Measurements from ENCODE around the gene RPL9.
"Not testable (repeated sequence)": the region's sequence is repeated elsewhere in the genome, so short reads cannot be mapped to it uniquely, and the experiment has no call there.

Gene RPL9

DNA sequence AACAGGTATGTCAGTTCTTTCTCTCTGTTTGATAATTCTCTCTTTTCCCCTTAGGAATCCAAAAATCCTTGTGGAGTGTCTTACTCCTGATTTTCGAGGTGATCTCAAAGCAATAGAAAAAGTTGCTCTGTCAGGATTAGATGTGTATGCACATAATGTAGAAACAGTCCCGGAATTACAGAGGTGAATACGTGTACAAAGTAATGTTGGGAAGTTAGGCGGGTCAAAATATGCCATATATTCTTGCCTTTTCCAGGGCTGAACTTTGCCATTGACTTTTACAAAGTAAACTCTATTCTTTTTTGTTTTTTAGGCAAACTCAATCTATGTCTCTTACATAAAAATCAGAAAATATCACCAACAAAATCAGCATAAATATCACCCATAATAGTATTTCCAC, 8.7 kb upstream of the RPL9 start:
- DNase-seq (ENCODE audit: low read depth in 2 of 2, low spot score in 1 of 2): no peak

DNA sequence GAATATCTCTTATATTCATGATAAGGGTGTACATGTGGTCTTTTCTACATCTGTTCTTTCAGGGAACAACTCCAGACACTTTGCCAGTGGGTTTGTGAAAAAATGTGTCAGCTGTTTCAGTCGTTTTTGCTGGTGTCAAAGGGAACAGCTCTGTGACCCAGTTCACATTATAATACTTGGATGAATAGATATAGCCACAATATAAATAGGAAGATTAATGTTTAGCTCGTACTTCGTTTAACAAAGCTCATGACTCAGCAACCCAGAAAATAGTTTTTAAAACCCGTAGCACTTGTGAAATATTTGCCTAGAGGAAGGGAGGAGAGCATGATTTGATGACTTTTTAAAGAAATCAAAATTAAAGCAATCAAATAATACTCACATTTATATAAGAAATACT, 8.0 kb upstream of the RPL9 start:
- no peak for DNase-seq (ENCODE audit: low read depth in 2 of 2, low spot score in 1 of 2)

DNA sequence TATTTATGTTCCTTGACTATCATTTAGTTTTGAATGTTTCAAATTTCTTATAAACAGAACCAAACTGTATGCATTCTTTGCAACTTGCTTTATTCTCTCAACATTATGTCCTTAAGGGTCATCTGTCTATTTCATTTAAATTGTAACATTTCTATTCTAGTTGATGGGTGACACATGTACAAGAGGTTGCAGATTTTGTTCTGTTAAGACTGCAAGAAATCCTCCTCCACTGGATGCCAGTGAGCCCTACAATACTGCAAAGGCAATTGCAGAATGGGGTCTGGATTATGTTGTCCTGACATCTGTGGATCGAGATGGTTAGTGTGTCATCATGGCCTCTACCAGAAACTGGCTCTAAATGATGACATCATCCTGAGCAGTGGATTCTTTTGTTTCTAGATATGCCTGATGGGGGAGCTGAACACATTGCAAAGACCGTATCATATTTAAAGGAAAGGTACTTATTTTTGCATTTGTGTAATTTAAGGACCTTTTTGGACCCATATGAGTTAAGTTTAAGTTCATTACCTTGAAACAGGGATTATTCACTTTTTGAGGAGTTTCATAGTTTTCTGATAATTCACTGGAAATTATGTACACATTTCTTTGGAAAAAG, 6.3 kb upstream of the RPL9 start:
- DNase-seq (ENCODE audit: low read depth in 2 of 2, low spot score in 1 of 2): no peak

DNA sequence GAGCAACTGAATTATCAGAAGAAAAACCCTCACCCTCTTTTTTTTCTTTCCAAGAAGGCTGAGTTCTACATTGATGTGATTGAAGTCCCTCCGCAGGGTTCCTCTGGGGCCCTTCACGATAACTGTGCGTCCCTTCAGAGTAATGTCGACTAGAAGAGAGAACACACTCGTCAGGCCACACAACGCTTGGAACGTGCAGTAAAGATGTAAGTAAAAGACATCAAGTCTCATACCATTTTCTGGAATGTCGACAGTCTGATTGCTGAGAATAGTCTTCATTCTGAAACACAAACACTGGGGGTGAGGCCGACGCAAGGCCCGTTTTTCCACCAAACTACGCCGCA, 589 bp downstream of the RPL9 start:
- not testable (repeated sequence) for DNase-seq (ENCODE audit: low read depth in 2 of 2, low spot score in 1 of 2)

DNA sequence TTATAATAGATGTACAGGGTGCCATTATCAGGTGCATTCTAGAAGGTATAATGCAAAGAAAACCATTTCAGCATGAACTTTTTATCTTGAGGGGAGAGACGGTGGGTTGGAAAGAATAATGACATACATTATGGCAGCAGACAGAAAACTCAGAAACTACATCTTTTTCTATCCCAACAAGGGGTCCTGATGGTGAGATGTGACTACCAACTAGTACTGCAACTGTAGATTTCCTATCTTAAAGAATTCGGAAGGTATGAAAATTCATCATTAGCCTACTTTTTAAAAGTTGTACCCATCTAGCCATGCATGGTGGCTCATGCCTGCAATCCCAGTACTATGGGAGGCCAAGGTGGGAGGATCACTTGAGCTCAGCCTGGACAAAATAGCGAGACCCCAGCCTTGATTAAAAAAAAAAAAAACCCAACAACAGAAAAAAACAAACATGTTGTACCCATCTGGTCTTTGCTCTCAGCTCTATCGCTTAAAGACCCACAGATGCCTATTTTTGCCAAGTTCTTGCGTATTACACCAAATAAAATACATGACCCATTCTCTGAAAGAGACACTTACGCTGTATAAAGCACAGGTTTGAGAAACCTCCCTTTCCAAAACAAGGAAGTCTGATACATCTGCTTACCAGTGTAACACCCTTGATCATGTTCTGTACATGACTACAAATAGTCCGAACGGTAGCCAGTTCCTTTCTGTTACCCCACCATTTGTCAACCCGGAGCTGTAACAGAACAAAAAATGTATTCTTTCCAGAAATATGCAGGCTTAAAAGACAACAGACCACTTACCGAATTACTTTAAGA, 1.6 kb downstream of the RPL9 start:
- no peak for DNase-seq (ENCODE audit: low read depth in 2 of 2, low spot score in 1 of 2)

DNA sequence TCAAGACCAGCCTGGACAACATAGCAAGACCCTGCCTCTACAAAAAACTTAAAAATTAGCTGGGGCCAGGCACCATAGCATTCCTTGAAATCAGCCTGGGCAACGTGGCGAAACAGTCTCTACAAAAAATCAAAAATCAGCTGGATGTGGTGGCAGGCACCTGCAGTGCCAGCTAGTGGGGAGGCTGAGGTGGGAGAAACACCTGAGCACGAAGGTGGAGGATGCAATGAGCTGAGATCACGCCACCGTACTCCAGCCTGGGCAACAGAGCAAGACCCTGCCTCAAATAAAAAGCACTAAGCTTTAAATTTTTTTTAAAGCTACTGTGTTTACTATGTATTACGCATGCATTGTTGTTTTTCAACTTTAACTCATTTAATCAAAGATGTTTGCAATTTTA, 3.2 kb downstream of the RPL9 start:
- DNase-seq (ENCODE audit: low read depth in 2 of 2, low spot score in 1 of 2): no peak

DNA sequence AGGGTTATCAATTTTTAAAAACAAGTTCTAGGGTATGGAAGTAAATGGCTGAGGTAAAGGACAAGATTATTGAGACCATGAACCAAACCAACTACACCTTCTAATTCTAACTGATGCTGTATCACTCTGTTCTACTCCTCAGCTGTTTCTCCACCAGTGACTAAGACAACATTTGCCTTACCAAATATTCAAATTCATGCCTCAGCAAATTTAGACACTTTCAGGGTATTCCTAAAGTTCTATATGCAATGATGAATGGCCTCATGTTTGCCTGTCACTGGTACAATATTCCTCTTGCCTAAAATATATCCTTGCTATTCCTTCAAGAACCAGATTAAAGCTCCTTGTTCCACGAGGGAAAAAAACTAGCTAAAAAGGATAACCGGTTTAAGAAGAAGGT, 5.0 kb downstream of the RPL9 start:
- no peak for DNase-seq (ENCODE audit: low read depth in 2 of 2, low spot score in 1 of 2)

DNA sequence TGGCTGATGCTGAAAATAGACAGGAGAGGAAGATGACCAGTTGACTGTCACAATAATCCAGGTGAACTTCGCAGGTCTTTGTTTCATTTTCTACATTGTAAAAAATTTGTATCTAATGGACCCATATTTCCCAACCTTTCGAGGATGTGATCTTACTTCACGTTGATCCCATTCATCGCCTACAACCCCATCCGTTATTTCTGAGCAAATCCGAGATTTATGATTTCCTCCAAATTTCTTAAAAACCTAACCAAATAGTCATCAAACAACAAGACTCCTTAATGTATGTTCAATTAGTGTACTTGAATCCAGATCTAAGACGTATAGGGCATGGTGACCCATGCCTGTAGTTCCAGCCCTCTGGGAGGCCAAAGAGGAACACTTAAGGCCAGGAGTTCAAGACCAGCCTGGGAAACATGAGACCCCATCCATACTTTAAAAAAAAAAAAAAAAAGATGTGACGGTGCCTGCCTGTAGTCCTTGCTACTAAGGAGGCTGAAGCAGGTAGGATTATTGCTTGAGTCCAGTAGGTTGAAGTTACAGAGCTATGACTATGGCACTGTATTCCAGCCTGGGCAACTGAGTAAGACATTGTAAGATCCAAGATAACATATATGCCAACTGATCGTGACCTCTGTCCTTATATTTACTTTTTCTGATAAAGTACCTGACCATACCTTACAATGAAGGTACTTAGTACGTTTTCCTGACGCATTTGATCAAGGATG, 5.7 kb downstream of the RPL9 start:
- no peak for DNase-seq (ENCODE audit: low read depth in 2 of 2, low spot score in 1 of 2)

DNA sequence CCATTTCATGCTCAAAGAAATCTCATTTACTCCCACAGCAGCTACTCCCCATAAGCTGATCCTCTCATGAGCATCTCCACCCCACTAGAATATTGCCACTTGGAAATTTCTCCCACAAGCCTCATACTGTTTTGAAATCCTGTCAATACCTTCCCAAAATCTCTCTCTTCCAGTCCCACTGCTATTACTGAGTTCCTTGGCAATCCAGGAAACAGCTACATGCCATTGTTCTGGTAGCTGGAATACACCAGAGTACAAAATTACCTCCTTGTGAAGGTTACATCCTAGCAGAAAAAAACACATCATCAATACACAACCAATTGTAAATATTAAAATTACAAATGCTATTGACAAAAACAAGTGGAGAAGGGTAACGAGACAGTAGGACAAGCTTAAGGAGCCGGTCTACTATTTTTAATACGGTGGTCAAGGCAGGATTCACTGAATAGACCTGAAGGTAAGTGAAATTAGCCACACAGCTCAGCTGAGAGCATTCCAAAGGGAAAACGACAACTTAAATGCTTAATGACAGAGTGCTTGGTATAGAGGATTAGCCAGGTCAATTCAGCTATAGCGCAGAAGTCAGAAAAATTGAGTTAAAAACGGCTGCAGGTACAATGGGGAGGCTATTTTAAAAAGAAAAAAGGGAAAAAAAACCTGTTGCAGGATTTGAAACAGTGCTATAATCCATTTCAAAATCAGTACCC, 6.4 kb downstream of the RPL9 start:
- no peak for DNase-seq (ENCODE audit: low read depth in 2 of 2, low spot score in 1 of 2)

DNA sequence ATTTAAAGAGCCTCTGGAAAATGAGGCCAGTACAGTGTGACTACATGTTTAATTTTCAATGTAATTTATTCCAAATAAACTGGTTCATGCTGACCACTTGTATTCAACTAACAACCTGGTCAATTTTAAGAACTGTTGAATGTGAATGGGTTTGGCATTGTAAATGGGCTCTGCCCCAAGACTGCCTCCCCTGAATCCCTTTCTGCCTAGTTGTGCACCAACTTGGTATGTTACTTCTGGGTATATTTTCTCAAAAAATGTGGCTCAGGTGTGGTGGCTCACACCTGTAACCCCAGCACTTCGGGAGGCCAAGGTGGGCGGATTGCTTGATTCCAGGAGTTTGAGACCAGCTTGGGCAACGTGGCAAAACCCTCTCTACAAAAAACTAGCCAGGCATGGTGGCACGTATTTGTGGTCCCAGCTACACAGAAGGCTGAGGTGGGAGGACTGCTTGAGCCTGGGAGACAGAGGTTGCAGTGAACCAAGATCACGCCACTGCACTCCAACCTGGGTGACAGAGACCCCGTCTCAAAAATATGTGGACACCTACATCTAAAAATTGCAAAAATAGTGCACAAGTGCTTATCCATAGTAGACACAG, 7.2 kb downstream of the RPL9 start:
- DNase-seq (ENCODE audit: low read depth in 2 of 2, low spot score in 1 of 2): no peak

DNA sequence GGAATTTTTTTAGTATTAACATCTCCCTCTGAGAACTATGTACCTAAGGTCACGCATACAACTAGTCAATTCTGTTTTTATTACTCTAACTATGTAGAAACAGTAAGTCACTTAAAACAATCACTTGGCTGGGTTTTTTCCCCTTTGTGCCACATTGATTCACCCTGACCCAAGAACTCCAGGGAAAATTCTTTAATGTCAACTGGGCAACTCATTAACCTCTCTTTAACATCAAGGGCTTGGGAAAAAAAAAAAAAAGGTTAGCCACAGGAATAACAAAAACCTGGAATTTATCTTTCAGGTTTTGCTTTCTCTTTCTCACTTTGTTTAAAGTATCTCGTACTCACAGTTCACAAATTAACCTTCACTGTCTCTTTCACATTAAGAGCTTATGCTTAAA, 8.1 kb downstream of the RPL9 start:
- no peak for DNase-seq (ENCODE audit: low read depth in 2 of 2, low spot score in 1 of 2)

DNA sequence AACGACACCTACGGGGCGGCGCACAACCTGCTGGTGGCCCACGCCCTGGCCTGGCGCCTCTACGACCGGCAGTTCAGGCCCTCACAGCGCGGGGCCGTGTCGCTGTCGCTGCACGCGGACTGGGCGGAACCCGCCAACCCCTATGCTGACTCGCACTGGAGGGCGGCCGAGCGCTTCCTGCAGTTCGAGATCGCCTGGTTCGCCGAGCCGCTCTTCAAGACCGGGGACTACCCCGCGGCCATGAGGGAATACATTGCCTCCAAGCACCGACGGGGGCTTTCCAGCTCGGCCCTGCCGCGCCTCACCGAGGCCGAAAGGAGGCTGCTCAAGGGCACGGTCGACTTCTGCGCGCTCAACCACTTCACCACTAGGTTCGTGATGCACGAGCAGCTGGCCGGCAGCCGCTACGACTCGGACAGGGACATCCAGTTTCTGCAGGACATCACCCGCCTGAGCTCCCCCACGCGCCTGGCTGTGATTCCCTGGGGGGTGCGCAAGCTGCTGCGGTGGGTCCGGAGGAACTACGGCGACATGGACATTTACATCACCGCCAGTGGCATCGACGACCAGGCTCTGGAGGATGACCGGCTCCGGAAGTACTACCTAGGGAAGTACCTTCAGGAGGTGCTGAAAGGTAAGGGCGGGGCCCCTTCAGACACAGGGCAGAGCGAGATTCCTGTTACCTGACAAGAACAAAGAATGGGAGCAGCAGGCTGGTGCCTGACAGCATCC, 11.7 kb downstream of the RPL9 start:
- peak in 1 of 2 donors; percentile 35 for DNase-seq (ENCODE audit: low read depth in 2 of 2, low spot score in 1 of 2)

DNA sequence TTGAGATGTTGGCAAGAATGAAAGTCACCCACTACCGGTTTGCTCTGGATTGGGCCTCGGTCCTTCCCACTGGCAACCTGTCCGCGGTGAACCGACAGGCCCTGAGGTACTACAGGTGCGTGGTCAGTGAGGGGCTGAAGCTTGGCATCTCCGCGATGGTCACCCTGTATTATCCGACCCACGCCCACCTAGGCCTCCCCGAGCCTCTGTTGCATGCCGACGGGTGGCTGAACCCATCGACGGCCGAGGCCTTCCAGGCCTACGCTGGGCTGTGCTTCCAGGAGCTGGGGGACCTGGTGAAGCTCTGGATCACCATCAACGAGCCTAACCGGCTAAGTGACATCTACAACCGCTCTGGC, 12.3 kb downstream of the RPL9 start:
- no peak for DNase-seq (ENCODE audit: low read depth in 2 of 2, low spot score in 1 of 2)

DNA sequence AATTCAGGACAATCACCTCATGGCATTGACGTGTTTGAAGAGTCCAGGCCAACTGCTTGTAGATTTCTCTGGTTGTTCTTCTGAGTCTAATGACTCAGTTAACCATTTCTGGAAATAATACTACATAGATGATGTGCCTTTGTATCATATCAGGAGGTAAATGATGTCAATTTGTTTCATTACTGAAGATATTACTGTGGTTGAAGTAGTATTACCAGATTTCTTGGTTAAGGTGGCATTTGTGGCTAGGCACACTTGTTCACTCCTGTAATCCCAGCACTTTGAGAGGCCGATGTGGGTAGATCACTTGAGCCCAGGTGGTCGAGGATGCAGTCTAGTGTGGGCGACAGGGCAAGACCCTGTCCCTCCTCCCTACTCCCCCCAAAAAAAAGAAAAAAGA, 15.7 kb downstream of the RPL9 start:
- DNase-seq (ENCODE audit: low read depth in 2 of 2, low spot score in 1 of 2): no peak

DNA sequence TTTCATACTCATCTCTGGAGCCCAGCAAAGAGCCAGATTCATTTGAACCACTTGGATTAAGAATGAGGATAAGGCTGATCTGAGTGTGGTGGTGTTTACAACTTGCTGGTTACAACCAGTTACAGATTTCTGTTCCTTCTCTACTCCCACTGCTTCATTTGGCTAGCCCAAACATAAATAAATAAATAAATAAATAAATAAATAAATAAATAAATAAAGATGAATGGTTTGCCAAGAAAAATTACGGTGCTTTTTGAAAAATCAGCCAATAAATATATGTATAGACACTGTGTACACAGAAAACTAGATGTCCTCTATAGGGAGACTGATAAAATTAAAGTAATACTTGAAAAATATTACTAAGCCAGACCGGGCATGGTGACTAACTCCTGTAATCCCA, 17.1 kb downstream of the RPL9 start:
- no peak for DNase-seq (ENCODE audit: low read depth in 2 of 2, low spot score in 1 of 2)

DNA sequence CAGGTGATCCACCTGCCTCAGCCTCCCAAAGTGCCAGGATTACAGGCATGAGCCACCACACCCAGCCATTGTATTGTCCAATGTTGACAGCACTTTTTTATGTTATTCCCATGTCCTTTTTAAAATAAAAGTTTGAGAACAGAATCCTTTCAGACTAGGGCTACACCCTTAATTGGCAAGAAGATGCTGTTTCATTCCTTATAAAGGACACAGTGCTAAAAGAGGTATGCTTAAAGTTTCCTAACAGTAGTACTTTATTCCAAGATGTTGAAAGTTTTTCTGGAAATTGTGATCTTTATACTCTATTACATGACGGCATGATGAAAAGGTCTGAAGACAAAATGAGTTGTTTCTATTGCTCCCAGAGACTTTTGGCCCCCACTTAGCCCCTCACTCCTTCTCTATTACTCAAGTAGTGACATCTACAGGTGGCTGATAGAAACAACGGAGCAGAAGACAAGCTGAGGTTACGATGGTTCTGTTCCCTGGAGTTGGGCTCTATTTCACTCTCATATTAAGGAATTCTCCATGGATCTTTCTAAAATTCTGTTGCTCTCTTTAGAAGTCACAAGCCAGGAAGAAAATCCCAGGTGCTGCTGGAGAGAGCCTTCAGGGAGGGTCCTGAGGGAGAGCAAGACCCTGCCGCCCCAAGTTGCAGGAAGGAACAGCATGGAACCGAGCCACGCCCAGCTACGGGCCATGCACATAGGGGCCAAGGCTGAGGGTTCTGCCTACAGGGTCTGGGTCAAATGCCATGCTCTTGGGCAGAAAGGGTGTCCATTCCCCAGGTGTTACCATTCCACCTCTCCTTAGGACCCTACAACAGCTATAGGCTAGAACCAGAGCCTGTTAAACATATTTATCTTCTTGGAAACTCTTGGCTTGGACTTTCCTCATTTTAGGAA, 22.8 kb downstream of the RPL9 start:
- DNase-seq (ENCODE audit: low read depth in 2 of 2, low spot score in 1 of 2): no peak

DNA sequence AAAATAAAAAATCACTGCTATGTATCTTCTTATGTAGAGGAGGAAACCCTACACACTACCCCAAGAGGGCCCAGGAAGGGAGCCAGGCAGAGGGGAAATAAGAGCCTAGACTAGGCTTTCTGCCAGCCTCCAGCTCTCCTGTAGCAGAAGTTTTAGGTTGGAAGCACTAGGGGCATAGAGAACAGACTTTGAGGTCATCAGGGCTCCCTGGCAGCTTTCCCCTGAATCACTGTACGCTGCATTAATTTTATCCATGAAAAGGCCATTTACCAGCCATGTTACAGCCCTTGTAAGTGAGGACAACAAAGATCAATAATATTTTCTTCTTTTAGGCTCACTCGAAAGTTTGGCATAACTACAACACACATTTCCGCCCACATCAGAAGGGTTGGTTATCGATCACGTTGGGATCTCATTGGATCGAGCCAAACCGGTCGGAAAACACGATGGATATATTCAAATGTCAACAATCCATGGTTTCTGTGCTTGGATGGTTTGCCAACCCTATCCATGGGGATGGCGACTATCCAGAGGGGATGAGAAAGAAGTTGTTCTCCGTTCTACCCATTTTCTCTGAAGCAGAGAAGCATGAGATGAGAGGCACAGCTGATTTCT, 24.7 kb downstream of the RPL9 start:
- DNase-seq (ENCODE audit: low read depth in 2 of 2, low spot score in 1 of 2): no peak

DNA sequence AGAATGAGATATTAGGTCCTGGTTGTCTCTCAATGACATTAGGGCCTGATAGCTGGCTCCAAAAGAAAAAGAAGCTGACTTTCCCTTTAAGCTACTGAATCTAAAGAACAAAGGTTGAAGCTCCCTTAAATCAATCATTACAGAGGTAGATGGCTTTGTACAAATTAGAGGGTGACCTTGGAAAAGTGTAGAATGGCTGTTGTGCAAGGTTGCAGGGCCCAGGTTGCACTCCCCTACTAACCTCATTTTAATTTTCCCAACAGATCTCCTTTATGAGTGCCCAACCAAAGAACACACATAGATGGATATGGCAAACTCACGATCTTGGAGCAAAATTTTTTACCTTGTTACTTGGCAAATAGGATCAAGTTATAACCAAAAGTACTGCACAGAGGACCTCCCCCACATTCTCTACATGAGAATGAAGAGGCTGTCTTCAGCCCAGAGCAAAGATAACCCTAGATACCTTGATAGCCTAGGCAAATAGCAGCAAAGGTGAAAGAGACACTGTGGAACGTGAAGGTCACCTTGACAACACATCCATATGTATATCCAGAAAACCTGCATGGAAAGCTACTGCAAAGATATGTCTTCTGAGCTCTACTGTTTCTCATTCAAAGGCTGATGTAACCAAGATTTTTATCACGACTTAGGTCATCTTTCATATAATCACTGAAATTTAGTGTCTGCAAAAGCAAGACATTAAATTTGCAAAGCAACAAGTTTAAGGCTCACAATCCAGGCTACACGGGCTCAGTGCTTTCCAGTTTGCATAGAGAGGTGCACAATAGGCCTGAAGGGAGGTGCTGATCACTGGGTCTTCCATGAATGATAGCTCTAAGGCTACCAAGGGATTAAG, 29.0 kb downstream of the RPL9 start:
- DNase-seq (ENCODE audit: low read depth in 2 of 2, low spot score in 1 of 2): no peak
